GM19351 (cell line): ENCODE results near the gene GPC5.

Experiments
- ATAC-seq: cut with Tn5 transposase; IDR thresholded peaks from one replicate; pipeline ENCODE4 v1.9.1; 2021; ENCODE audit warnings: mild to moderate bottlenecking, moderate library complexity; ENCODE audit not compliant: unreplicated experiment

The GPC5 gene

GRCh38 chr13:92574499-92574898, 1176.1 kb downstream of the GPC5 start:
- ATAC-seq: no peak

- no peak for ATAC-seq
Measured at GRCh38 chr13:92575777-92576176, 1177.4 kb downstream of the GPC5 start.

GRCh38 chr13:92578358-92578757, 1179.9 kb downstream of the GPC5 start:
- no peak for ATAC-seq

- no peak for ATAC-seq
Measured at GRCh38 chr13:92589955-92590354, 1191.5 kb downstream of the GPC5 start.

GRCh38 chr13:92590503-92590908, 1192.1 kb downstream of the GPC5 start:
- ATAC-seq: no peak

- ATAC-seq: no peak
Measured at GRCh38 chr13:92591117-92591516, 1192.7 kb downstream of the GPC5 start.

- no peak for ATAC-seq
Measured at GRCh38 chr13:92592757-92593156, 1194.3 kb downstream of the GPC5 start.

GRCh38 chr13:92602560-92602959, 1204.1 kb downstream of the GPC5 start:
- no peak for ATAC-seq

- no peak for ATAC-seq
Measured at GRCh38 chr13:92609376-92609775, 1211.0 kb downstream of the GPC5 start.

GRCh38 chr13:92612892-92613291, 1214.5 kb downstream of the GPC5 start:
- ATAC-seq: no peak

GRCh38 chr13:92613921-92614320, 1215.5 kb downstream of the GPC5 start:
- no peak for ATAC-seq

GRCh38 chr13:92621985-92622384, 1223.6 kb downstream of the GPC5 start:
- ATAC-seq: no peak

- ATAC-seq: no peak
Measured at GRCh38 chr13:92622905-92623304, 1224.5 kb downstream of the GPC5 start.

GRCh38 chr13:92626274-92626673, 1227.9 kb downstream of the GPC5 start:
- ATAC-seq: no peak

- no peak for ATAC-seq
Measured at GRCh38 chr13:92640936-92641335, 1242.5 kb downstream of the GPC5 start.

- no peak for ATAC-seq
Measured at GRCh38 chr13:92649140-92649813, 1250.9 kb downstream of the GPC5 start.

- no peak for ATAC-seq
Measured at GRCh38 chr13:92656103-92656502, 1257.7 kb downstream of the GPC5 start.

- ATAC-seq: no peak
Measured at GRCh38 chr13:92656648-92657047, 1258.2 kb downstream of the GPC5 start.

GRCh38 chr13:92657565-92657964, 1259.1 kb downstream of the GPC5 start:
- ATAC-seq: no peak

GRCh38 chr13:92658293-92658692, 1259.9 kb downstream of the GPC5 start:
- no peak for ATAC-seq

GRCh38 chr13:92661406-92661805, 1263.0 kb downstream of the GPC5 start:
- ATAC-seq: no peak

- ATAC-seq: no peak
Measured at GRCh38 chr13:92668157-92668556, 1269.7 kb downstream of the GPC5 start.

- no peak for ATAC-seq
Measured at GRCh38 chr13:92670096-92670495, 1271.7 kb downstream of the GPC5 start.
